Choroid plexus epithelial cell (primary cell): ENCODE measurements around the gene MAPK13.

Experiments used
- DNase-seq: peaks from one replicate; pipeline ENCODE4 v3.0.0-alpha.2; 2010; ENCODE audit warnings: low read depth
- H3K4me3 ChIP-seq: 2 replicates; pipeline ENCODE4 v1.5.1; 2011; ENCODE audit warnings: low read depth, mild to moderate bottlenecking, control low read depth, low read length, moderate library complexity
- CTCF ChIP-seq: conservative IDR thresholded peaks from 2 replicates; pipeline ENCODE4 v1.5.1; 2011; ENCODE audit warnings: low read depth, mild to moderate bottlenecking, control low read depth, inconsistent platforms, low read length, moderate library complexity

The MAPK13 gene

GRCh38 chr6:36119209-36119608 lies 11.1 kb upstream of the MAPK13 start:
- no peak for TF ChIP-seq CTCF
- no peak overlapping the region for H3K4me3 ChIP-seq
- no peak for DNase-seq

GRCh38 chr6:36120018-36120417 lies 10.3 kb upstream of the MAPK13 start:
- no peak overlapping the region for H3K4me3 ChIP-seq
- no peak for DNase-seq
- no peak for TF ChIP-seq CTCF

GRCh38 chr6:36120539-36120938 lies 9.8 kb upstream of the MAPK13 start:
- H3K4me3 ChIP-seq: no peak overlapping the region
- no peak for TF ChIP-seq CTCF
- no peak for DNase-seq

GRCh38 chr6:36120979-36121786 lies 9.1 kb upstream of the MAPK13 start:
- no peak overlapping the region for H3K4me3 ChIP-seq
- DNase-seq: peak; percentile 60
- TF ChIP-seq CTCF: no peak

GRCh38 chr6:36121787-36122494 lies 8.4 kb upstream of the MAPK13 start:
- DNase-seq: no peak
- no peak overlapping the region for H3K4me3 ChIP-seq
- no peak for TF ChIP-seq CTCF

- no peak for DNase-seq
- TF ChIP-seq CTCF: no peak
- no peak overlapping the region for H3K4me3 ChIP-seq
Measured at GRCh38 chr6:36122495-36123269, 7.6 kb upstream of the MAPK13 start.
